HCT116 (cell line): ENCODE results near the gene HPN. TPM values are rescaled to one million over a fixed set of nuclear protein-coding genes. Genes with fewer than 3 reads are reported as not detected.

Source experiments
- ATAC-seq: fragments of 200-7000 bp; cut with Tn5 transposase; 2 replicates; pipeline ENCODE4 v1.9.1; 2020; ENCODE audit warnings: mild to moderate bottlenecking, moderate library complexity
- BruUV-seq: library from RNA; stranded (reverse); fragments of 400-500 nt; replicated peaks from 2 replicates; lab custom pipeline; 2021; lab: Mats Ljungman, UMichigan
- CTCF ChIA-PET: fragments of 300-600 bp; sonication (Branson Sonifier 250); formaldehyde crosslinking; loops from one replicate; lab custom pipeline; 2021; ENCODE audit warnings: antibody characterized with exemption; lab: Charles Lee
- POLR2A ChIA-PET: fragments of 300-600, 350-600 bp; sonication (Branson Sonifier 250); formaldehyde crosslinking; loops from one replicate; lab custom pipeline; 2021; ENCODE audit warnings: antibody characterized with exemption; lab: Charles Lee
- RAD21 ChIA-PET, 2 experiments: fragments of 300-600 bp; sonication (Branson Sonifier 250); formaldehyde crosslinking; loops; one replicate each; lab custom pipeline; 2023; ENCODE audit warnings: low total read pairs in 2 of 2; ENCODE audit not compliant: uncharacterized antibody in 2 of 2, unreplicated experiment in 2 of 2, low non-redundant PET in 1 of 2; lab: Charles Lee
- DNase-seq: peaks from one replicate; pipeline ENCODE4 v3.0.0-alpha.2; 2010; ENCODE audit warnings: low read depth, low spot score
- H2AFZ ChIP-seq: fragments of 200-600 bp; shearing (Covaris generic), sonication (generic); 2 replicates; pipeline ENCODE4 v1.6.1; 2017; ENCODE audit warnings: low read depth, mixed run types, mixed read lengths, antibody characterized with exemption, low read length; ENCODE audit not compliant: poor library complexity, severe bottlenecking
- H3K27ac ChIP-seq: 2 replicates; pipeline ENCODE4 v1.5.1; 2012; ENCODE audit warnings: low read depth, low read length
- H3K27me3 ChIP-seq: fragments of 200-600 bp; sonication (generic); 2 replicates; pipeline ENCODE4 v1.6.1; 2016; ENCODE audit warnings: mixed run types, low read length, mixed read lengths; ENCODE audit not compliant: insufficient read depth
- H3K36me3 ChIP-seq, 2 experiments: fragments of 200-500 bp in 1 of 2; fragments of 200-600 bp in 1 of 2; sonication (Bioruptor generic) in 1 of 2; sonication (generic) in 1 of 2; 2 replicates each; pipeline versions ENCODE4 v1.5.1 to v1.6.1; 2014 to 2016; ENCODE audit warnings: low read length in 2 of 2, inconsistent platforms in 1 of 2, mixed read lengths in 1 of 2, mixed run types in 1 of 2; ENCODE audit not compliant: insufficient read depth in 2 of 2, control insufficient read depth in 1 of 2
- H3K4me1 ChIP-seq, 2 experiments: fragments of 200-600 bp in 1 of 2; sonication (generic) in 1 of 2; 2 replicates each; pipeline versions ENCODE4 v1.5.1 to v1.6.1; 2012 to 2017; ENCODE audit warnings: low read length in 2 of 2, inconsistent platforms in 1 of 2, mild to moderate bottlenecking in 1 of 2, mixed read lengths in 1 of 2, mixed run types in 1 of 2, moderate library complexity in 1 of 2; ENCODE audit not compliant: insufficient read depth in 2 of 2, control insufficient read depth in 1 of 2
- H3K4me2 ChIP-seq: fragments of 200-600 bp; sonication (generic); 2 replicates; pipeline ENCODE4 v1.6.1; 2017; ENCODE audit warnings: mixed run types, low read length, mixed read lengths
- H3K4me3 ChIP-seq, 2 experiments: fragments of 200-600 bp in 1 of 2; sonication (generic) in 1 of 2; replicated peaks in 1 of 2; 2 replicates each; pipeline ENCODE4 v1.5.1; 2011 to 2016; ENCODE audit warnings: low read length in 2 of 2, control low read depth in 1 of 2, low read depth in 1 of 2, mild to moderate bottlenecking in 1 of 2, mixed read lengths in 1 of 2, mixed run types in 1 of 2
- H3K79me2 ChIP-seq: fragments of 200-600 bp; sonication (generic); 2 replicates; pipeline ENCODE4 v1.6.1; 2017; ENCODE audit warnings: mild to moderate bottlenecking, mixed run types, low read length, moderate library complexity, mixed read lengths; ENCODE audit not compliant: insufficient read depth
- H3K9ac ChIP-seq: fragments of 200-600 bp; sonication (generic); 2 replicates; pipeline ENCODE4 v1.6.1; 2016; ENCODE audit warnings: low read length, mixed read lengths
- H3K9me2 ChIP-seq: fragments of 200-600 bp; sonication (generic), shearing (Covaris generic); 2 replicates; pipeline ENCODE4 v1.6.1; 2017; ENCODE audit warnings: mixed run types, mild to moderate bottlenecking, moderate library complexity; ENCODE audit not compliant: insufficient read depth
- H3K9me3 ChIP-seq, 2 experiments: fragments of 200-500 bp in 1 of 2; fragments of 200-600 bp in 1 of 2; sonication (Bioruptor generic) in 1 of 2; sonication (generic) in 1 of 2; 2 replicates each; pipeline ENCODE4 v1.6.1; 2014 to 2017; ENCODE audit warnings: low read length in 2 of 2, mixed read lengths in 2 of 2, inconsistent platforms in 1 of 2, low read depth in 1 of 2, mild to moderate bottlenecking in 1 of 2, mixed run types in 1 of 2, moderate library complexity in 1 of 2; ENCODE audit not compliant: control insufficient read depth in 1 of 2, insufficient read depth in 1 of 2
- H4K20me1 ChIP-seq: fragments of 200-600 bp; sonication (generic), shearing (Covaris generic); 2 replicates; pipeline ENCODE4 v1.6.1; 2017; ENCODE audit warnings: mixed run types, mild to moderate bottlenecking, moderate library complexity; ENCODE audit not compliant: insufficient read depth
- CEBPB ChIP-seq: IDR thresholded peaks from 2 replicates; pipeline ENCODE4 v1.6.1; 2012; ENCODE audit warnings: low read depth
- CTCF ChIP-seq, 3 experiments: fragments of 200-600 bp in 1 of 3; sonication (generic) in 1 of 3; IDR thresholded peaks in 2 of 3; conservative IDR thresholded peaks in 1 of 3; 2 replicates each; pipeline ENCODE4 v1.5.1; 2012 to 2017; ENCODE audit warnings: low read depth in 2 of 3, low read length in 2 of 3, antibody characterized with exemption in 1 of 3, borderline replicate concordance in 1 of 3, control low read depth in 1 of 3, mild to moderate bottlenecking in 1 of 3, mixed read lengths in 1 of 3, mixed run types in 1 of 3, moderate library complexity in 1 of 3; ENCODE audit not compliant: insufficient read depth in 1 of 3
- EGR1 ChIP-seq: IDR thresholded peaks from 2 replicates; pipeline ENCODE4 v1.6.1; 2012; ENCODE audit warnings: low read depth
- EZH2 ChIP-seq: fragments of 200-600 bp; sonication (generic); IDR thresholded peaks from 2 replicates; pipeline ENCODE4 v1.6.1; 2017; ENCODE audit warnings: antibody characterized with exemption, mixed run types
- EZH2phosphoT487 ChIP-seq: fragments of 200-600 bp; IDR thresholded peaks from 2 replicates; pipeline ENCODE4 v1.6.1; 2018; ENCODE audit warnings: antibody characterized with exemption, borderline replicate concordance
- POLR2A ChIP-seq: IDR thresholded peaks from 2 replicates; pipeline ENCODE4 v1.7.0; 2011; ENCODE audit warnings: borderline replicate concordance; ENCODE audit not compliant: insufficient read depth, insufficient read length; ENCODE audit errors: extremely low read depth
- POLR2AphosphoS5 ChIP-seq: IDR thresholded peaks from 2 replicates; pipeline ENCODE4 v1.6.1; 2011; ENCODE audit warnings: mild to moderate bottlenecking, low read depth, low read length, moderate library complexity
- RAD21 ChIP-seq: IDR thresholded peaks from 2 replicates; pipeline ENCODE4 v1.6.1; 2012; ENCODE audit warnings: low read depth, mild to moderate bottlenecking
- SIN3A ChIP-seq: IDR thresholded peaks from 2 replicates; pipeline ENCODE4 v1.6.1; 2012; ENCODE audit warnings: low read depth
- SP1 ChIP-seq: IDR thresholded peaks from 2 replicates; pipeline ENCODE4 v1.6.1; 2012; ENCODE audit warnings: low read depth
- TCF7L2 ChIP-seq: IDR thresholded peaks from 2 replicates; pipeline ENCODE4 v1.7.0; 2011; ENCODE audit warnings: borderline replicate concordance, inconsistent platforms; ENCODE audit not compliant: insufficient read depth, insufficient read length; ENCODE audit errors: extremely low read depth
- YY1 ChIP-seq: IDR thresholded peaks from 2 replicates; pipeline ENCODE4 v1.6.1; 2011; ENCODE audit warnings: low read length, low read depth, moderate library complexity, mild to moderate bottlenecking; ENCODE audit not compliant: insufficient replicate concordance; ENCODE audit errors: extremely low read depth
- ZBTB33 ChIP-seq: IDR thresholded peaks from 2 replicates; pipeline ENCODE4 v1.6.1; 2011; ENCODE audit warnings: mild to moderate bottlenecking, low read length, moderate library complexity; ENCODE audit not compliant: insufficient replicate concordance; ENCODE audit errors: extremely low read depth
- ZFX ChIP-seq: fragments of 450-650 bp; IDR thresholded peaks from 2 replicates; pipeline ENCODE4 v1.6.1; 2017
- intact Hi-C: fragments of 100-400 bp; cut with micrococcal nuclease; formaldehyde crosslinking; loops from 2 replicates; pipeline ENCODE4 v1.10.0; 2022
- total RNA-seq: library from RNA; stranded (reverse); gene quantifications from one replicate; pipeline ENCODE4 v1.2.1, GENCODE V29; 2021; ENCODE audit not compliant: unreplicated experiment
- TF ChIP-seq, protein P1 (sequence below): IDR thresholded peaks from 2 replicates; pipeline ENCODE4 v1.6.1; 2012
- TF ChIP-seq, protein P2 (sequence below): IDR thresholded peaks from 2 replicates; pipeline ENCODE4 v1.6.1; 2012

The HPN gene
- total RNA-seq, 1 experiment from 2014 or later: 0.32 TPM

- RAD21 ChIA-PET: no interaction called here
Observed at GRCh38 chr19:35061583-35062373, 20.3 kb downstream of the HPN start.

More at GRCh38 chr19:35061583-35062373, 20.3 kb downstream of the HPN start:
- DNase-seq (no peak), ATAC-seq (no peak)
- ChIA-PET CTCF (no interaction called here), POLR2A (no interaction called here)
- BruUV-seq: no TSS peak
- Histone ChIP-seq H3K4me3 (no peak overlapping the region), H3K27ac (no peak overlapping the region), H3K27me3 (no peaks in the 10 kb centered on the region), H3K36me3 (no peaks in the 10 kb centered on the region), H3K4me1 (peaks cover 0 to 12% of the 10 kb centered on the region in 2 experiments; a peak in 2 of 4 replicates), H2AFZ (no peak overlapping the region), H3K9ac (no peak overlapping the region), H3K4me2 (no peak overlapping the region), H3K9me2 (no peaks in the 10 kb centered on the region), H3K9me3 (no peaks in the 10 kb centered on the region), H3K79me2 (no peaks in the 10 kb centered on the region), H4K20me1 (no peaks in the 10 kb centered on the region)
- intact Hi-C loops: no loop called here
- TF ChIP-seq TCF7L2: no peak
- TF ChIP-seq, protein P1, sequence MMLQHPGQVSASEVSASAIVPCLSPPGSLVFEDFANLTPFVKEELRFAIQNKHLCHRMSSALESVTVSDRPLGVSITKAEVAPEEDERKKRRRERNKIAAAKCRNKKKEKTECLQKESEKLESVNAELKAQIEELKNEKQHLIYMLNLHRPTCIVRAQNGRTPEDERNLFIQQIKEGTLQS: no peak
- no peak for TF ChIP-seq POLR2A
- TF ChIP-seq POLR2AphosphoS5: no peak
- no peak for TF ChIP-seq EZH2phosphoT487
- TF ChIP-seq EGR1: no peak
- TF ChIP-seq CEBPB: no peak
- no peak for TF ChIP-seq YY1
- no peak for TF ChIP-seq CTCF (IDR thresholded peaks at IDR 0.05 in 2 of 3, conservative IDR thresholded peaks at IDR 0.05 in 1 of 3; ENCODE audit: borderline replicate concordance in 1 of 3, insufficient read depth in 1 of 3, low read depth in 2 of 3, low read length in 2 of 3)
- TF ChIP-seq EZH2: no peak
- TF ChIP-seq SIN3A: no peak
- TF ChIP-seq RAD21: no peak
- TF ChIP-seq ZBTB33: no peak
- TF ChIP-seq, protein P2, sequence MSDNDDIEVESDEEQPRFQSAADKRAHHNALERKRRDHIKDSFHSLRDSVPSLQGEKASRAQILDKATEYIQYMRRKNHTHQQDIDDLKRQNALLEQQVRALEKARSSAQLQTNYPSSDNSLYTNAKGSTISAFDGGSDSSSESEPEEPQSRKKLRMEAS: no peak
- TF ChIP-seq SP1: no peak
- no peak for TF ChIP-seq ZFX
